Left ventricle myocardium superior (tissue), 1 donor: ENCODE measurements around the gene PAX7. TPM values are rescaled to one million over a fixed set of nuclear protein-coding genes. Genes with fewer than 3 reads are reported as not detected.

Experiments used
- ATAC-seq: fragments of 200-7000 bp; cut with Tn5 transposase; one replicate; pipeline ENCODE4 v1.9.1; 2020; ENCODE audit warnings: mild to moderate bottlenecking, moderate library complexity
- DNase-seq: peaks from one replicate; pipeline ENCODE4 v3.0.0-alpha.2; 2020
- intact Hi-C: fragments of 100-400 bp; cut with micrococcal nuclease; formaldehyde crosslinking; loops from one replicate; pipeline ENCODE4 v1.11.0; 2022
- total RNA-seq: library from RNA; stranded (reverse); fragmentation: NEBNext Ultra II Directional; extraction: Animal tissue kit (Norgen Biotek cat#: 25700); gene quantifications from one replicate; pipeline ENCODE4 v1.2.1, GENCODE V29; 2021
- donor health status: DM: no; HTN: yes; CAD: no; lungs with severe emphysema.

The PAX7 gene
- total RNA-seq, 1 donor from 2014 or later = not detected

- no peak for ATAC-seq
- no peak for DNase-seq
- intact Hi-C loops = no loop called here
Observed at GRCh38 chr1:18614069-18614735, 16.4 kb upstream of the PAX7 start.

- intact Hi-C loops = no loop called here
Observed at GRCh38 chr1:18618546-18619466, 11.8 kb upstream of the PAX7 start.

GRCh38 chr1:18619467-18619835, 11.2 kb upstream of the PAX7 start:
- no peak for ATAC-seq
- DNase-seq = no peak
- intact Hi-C loops = no loop called here

More at GRCh38 chr1:18618546-18619466, 11.8 kb upstream of the PAX7 start:
- no peak for ATAC-seq
- no peak for DNase-seq

DNA sequence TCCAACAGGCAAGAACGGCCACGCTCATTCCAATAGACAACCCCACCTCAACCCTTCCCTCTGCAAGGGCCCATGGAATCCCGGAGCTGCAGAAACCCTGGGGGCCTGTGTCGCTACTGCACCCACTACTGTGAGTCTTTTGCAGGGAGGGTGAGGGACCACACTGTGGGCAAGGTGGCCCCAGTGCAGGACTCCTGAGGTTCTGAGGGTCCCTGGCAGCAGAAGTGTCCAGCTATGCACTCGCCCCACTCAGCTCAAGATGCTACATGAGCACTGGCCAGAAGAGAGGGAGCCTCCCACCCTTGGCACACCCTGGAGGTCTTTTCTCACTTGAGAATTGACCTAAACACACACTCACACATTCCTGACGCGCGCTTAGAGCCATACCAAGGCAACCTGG, 2.1 kb upstream of the PAX7 start:
- intact Hi-C loops = no loop called here
- no peak for DNase-seq
- ATAC-seq = no peak

DNA sequence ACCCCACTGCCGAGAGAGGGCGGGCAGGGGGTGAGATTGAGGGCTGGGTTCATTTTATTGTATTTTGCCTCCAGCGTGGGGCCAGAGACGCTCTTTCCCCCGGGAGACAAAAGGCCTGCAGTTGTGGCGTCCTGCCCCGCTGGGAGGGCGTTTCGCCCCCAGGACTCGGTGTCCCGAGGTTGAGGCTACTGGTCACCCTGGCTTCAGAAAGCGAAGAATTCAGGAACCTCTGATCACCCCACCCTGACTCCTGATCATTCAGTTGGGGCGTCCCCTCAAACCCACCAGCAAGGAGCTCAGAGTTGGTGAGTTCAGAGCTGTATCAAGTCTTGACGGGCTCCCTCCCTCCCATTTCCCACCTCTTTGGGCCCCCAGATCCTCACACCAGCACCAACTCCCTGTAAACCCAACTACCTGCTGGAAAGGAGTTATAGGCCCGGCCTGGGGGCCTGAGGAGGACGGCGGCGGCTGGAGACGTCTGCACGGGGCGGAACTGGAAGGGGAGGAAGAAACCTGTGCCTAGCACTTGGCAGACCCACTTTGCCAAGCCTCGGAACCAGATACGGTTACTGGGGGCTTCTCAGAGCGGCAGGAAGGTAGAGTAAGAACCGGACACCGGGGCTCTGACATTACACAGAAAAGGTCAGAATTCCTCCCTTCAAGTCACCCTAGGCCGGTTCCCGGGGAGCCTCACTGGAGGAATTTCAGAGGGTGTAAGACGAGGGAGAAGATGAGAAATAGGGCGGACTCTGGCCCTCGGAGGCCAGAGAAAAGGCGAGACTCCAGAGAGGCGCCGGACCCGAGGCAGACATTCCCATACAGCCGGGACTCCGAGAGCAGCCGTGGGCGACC, 761 bp upstream of the PAX7 start:
- ATAC-seq (no peak), DNase-seq (no peak)
- intact Hi-C loops = no loop called here

- no peak for ATAC-seq
- intact Hi-C loops = no loop called here
- DNase-seq = no peak
Observed at GRCh38 chr1:18631496-18632217, 1.0 kb downstream of the PAX7 start.

DNA sequence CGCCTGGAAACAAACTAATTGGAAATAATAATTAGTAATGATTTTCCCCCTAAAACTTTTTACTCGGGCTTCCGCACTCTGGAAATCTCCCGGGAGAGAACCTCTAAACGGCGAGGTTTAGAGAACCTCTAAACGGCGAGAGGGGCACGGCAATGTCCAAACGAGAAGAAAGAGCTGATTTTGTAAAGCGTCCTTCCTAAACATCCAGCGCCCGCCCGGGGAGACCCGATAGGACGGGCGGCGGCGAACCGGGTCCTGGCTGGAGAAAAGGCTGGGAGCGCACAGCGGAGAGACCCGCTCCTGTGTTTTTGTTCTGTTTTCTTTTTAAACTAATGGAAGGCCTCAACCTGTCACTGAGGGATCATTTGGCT, 1.6 kb downstream of the PAX7 start:
- intact Hi-C loops = no loop called here
- no peak for DNase-seq

DNA sequence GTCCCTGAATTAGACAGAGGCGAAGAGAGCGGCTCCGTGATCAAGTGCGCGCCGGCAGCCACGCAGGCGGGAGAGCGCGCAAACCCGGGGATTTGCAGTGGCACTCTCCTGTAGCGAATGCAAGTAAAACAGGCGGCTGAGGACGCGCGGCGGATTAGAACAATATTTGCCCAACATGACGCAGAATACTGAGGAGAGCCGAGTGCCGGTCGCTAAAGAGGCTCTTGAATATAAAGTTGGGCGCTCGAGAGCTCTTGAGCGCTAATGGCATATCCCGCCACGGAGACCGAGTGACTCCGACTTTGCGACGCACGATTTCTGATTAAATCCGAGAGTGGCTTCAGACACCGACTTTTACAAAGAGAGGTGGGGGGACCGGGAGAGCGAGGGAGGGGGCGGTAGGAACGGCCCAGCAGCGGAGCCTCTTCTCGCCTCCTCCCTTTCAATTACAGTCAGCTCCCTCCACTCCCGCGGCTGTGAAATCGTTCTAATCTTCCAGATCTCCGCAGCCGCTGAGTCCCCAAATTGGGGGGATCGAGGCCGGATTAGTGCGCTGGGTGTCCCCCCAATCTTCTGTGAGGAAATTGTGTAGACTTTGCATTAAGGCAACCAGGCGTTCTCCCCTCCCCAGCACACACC, 2.3 kb downstream of the PAX7 start:
- DNase-seq (no peak), ATAC-seq (no peak)
- intact Hi-C loops = no loop called here

More for the DNA sequence above, 1.6 kb downstream of the PAX7 start:
- ATAC-seq = no peak

DNA sequence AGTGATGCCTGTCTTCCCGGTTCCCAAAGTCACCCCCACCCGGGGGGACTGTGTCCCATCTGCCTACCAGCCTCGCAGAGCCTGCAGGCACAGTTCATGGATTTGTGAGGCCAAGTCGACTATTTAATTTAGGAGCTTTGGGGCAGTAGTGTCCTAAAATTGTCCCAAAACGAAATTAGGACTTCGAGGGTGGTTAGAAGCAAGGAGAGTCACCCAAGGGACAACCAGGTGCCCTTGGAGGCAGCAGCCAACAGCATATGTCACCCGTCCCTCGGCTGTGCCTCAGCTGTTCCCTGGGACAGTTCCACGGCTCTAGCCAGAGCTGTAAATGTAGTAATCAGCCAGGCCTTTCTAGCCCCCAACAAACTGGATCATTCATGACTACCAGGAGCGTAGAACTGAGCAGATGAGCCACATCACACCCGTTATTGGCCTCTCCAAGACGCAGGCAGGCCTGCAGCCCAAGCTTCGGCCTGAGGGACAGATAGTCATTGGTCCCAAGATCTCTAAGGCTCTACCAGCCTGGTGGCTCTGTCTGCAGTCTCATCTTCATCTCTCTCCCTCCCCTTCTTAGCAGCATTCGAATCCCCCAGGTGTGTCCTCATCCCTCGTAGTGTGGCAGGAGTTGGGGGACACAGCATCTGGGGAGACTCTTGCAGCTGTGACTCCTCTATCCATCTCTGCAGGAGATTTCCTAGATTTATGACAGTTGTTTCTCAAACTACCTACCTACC, 2.9 kb downstream of the PAX7 start:
- no peak for ATAC-seq
- intact Hi-C loops = no loop called here
- DNase-seq = no peak

DNA sequence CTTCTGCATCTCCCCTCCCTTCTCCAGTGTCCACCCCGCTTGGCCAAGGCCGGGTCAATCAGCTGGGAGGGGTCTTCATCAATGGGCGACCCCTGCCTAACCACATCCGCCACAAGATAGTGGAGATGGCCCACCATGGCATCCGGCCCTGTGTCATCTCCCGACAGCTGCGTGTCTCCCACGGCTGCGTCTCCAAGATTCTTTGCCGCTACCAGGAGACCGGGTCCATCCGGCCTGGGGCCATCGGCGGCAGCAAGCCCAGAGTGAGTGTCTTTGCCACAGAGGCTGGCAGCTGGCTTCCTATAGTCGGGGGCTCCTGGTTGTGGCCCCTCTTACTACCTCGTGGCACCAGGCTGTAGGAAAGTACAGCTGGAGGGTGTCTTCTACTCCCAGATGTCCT, 3.6 kb downstream of the PAX7 start:
- intact Hi-C loops = no loop called here
- no peak for ATAC-seq

DNA sequence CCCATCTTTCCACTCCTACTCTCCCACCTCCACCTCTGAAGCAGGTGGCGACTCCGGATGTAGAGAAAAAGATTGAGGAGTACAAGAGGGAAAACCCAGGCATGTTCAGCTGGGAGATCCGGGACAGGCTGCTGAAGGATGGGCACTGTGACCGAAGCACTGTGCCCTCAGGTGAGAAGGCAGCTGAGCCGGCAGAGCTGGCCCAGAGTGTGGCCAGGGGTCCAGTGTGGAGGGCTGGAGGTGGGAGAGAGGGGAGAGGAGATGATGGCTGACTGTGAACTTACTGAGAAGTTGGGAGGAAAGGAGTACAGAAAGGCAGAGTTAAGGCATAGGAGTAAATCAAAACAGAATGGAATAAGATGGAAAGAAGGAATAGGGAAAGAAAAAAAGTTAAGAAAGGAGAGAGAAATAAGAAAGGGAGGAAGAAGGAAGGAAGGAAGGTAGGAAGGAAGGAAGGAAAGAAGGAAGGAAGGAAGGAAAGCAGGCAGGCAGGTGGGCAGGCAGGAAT, 4.5 kb downstream of the PAX7 start:
- intact Hi-C loops = no loop called here
- DNase-seq = no peak
- ATAC-seq = no peak

More for the DNA sequence above, 3.6 kb downstream of the PAX7 start:
- DNase-seq = no peak

DNA sequence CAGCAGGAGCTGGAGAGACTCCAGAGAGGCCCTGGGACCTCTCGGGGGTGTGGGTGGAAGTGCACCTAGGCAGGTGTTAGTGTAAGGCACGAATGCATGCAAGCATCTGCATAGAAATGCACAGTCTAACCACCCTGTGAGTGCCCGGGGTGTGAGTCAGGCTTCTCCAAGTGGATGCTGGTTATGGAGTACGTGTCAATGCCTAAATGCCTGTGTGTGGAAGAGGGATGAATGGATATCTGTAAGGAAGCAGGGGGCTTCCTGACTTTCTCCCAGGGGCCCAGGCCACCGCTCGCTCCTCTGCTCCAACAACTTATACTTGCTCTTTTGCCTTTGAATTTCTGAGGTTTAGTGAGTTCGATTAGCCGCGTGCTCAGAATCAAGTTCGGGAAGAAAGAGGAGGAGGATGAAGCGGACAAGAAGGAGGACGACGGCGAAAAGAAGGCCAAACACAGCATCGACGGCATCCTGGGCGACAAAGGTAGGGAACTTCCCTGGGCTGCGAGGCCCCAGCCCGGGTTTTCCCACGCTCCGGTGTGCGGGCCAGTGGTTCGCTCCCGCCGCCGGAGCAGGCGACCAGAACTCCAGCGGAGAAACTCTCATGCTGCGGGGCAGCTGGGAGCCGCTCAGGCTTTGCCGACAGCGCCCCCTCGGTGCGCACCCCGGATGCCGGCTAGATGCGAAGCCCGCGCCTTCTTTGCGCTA, 5.4 kb downstream of the PAX7 start:
- intact Hi-C loops = no loop called here
- DNase-seq (no peak), ATAC-seq (no peak)

- intact Hi-C loops = no loop called here
- DNase-seq = no peak
- no peak for ATAC-seq
Observed at GRCh38 chr1:18636596-18637508, 6.2 kb downstream of the PAX7 start.

- DNase-seq (no peak), ATAC-seq (no peak)
- intact Hi-C loops = no loop called here
Observed at GRCh38 chr1:18637511-18637960, 6.9 kb downstream of the PAX7 start.

DNA sequence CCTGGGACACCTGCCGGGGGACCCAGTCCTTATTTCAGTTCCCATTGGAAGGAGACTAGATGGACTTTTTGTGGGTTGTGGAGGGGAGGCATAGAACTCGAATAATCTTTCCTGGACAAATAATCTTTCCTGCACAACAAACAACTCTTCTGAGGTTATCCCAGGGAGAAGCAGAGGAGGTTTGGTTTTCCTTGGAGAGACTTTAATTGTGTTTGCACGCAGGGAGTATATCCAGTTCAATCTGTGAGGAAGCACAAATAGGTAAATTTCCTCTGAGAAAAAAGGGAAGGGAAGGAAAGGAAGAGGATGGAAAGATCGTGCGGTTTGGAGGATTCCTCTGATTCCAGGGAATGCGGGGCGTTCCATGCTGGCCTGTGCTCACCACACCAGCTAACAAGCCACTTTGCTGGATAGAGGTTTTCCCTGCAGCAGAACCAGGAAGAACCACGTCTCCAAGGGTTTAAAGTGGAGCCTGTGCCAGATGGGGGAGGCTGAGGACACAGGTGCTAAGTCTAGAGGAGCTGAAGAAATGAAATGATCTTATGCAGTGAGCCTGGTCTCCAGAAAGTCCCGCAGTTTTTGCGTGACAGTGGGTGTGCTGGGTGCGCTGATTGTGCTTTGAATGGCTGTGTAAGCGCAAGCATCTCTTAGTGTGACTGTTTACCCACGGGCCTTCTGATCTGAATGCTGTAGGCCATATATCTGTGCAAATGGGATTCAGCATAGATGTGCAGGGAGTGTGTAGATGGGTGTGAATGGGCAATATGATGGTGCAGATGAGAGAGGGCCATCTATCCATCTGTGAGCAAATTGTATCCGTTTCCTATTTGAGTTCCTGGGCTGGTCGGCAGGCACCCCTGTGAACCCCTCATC, 7.6 kb downstream of the PAX7 start:
- no peak for ATAC-seq
- intact Hi-C loops = no loop called here
- DNase-seq = no peak
